A673 (cell line): ENCODE results near the gene ITPR1. TPM values are rescaled to one million over a fixed set of nuclear protein-coding genes. Genes with fewer than 3 reads are reported as not detected.

Experiments
- BruUV-seq: library from RNA; stranded (reverse); fragments of 400-500 nt; replicated peaks from 2 replicates; lab custom pipeline; 2021; lab: Mats Ljungman, UMichigan
- CTCF ChIA-PET: fragments of 300-600 bp; sonication (Branson Sonifier 250); formaldehyde crosslinking; loops from one replicate; lab custom pipeline; 2022; ENCODE audit warnings: antibody characterized with exemption; lab: Charles Lee
- POLR2A ChIA-PET: fragments of 300-600 bp; sonication (Branson Sonifier 250); formaldehyde crosslinking; loops from one replicate; lab custom pipeline; 2022; ENCODE audit warnings: antibody characterized with exemption; ENCODE audit not compliant: low non-redundant PET; lab: Charles Lee
- DNase-seq: peaks from one replicate; pipeline ENCODE4 v3.0.0-alpha.2; 2015; ENCODE audit warnings: low spot score
- H3K27ac ChIP-seq: fragments of 200-600 bp; sonication (generic); 2 replicates; pipeline ENCODE4 v1.5.1; 2016; ENCODE audit warnings: mixed run types, low read depth, mild to moderate bottlenecking, mixed read lengths, antibody characterized with exemption, low read length; ENCODE audit not compliant: poor library complexity, severe bottlenecking
- H3K27me3 ChIP-seq: fragments of 200-600 bp; sonication (generic); replicated peaks from 2 replicates; pipeline ENCODE4 v1.6.1; 2017; ENCODE audit warnings: mixed run types, low read depth, mild to moderate bottlenecking, mixed read lengths, antibody characterized with exemption, low read length; ENCODE audit not compliant: insufficient read depth, poor library complexity
- H3K36me3 ChIP-seq: fragments of 200-600 bp; sonication (generic); 2 replicates; pipeline ENCODE4 v1.6.1; 2016; ENCODE audit warnings: mixed run types, mild to moderate bottlenecking, mixed read lengths, antibody characterized with exemption, low read length; ENCODE audit not compliant: insufficient read depth, poor library complexity, severe bottlenecking
- H3K4me1 ChIP-seq: fragments of 200-600 bp; sonication (generic); 2 replicates; pipeline ENCODE4 v1.6.1; 2017; ENCODE audit warnings: mixed run types, mild to moderate bottlenecking, mixed read lengths, antibody characterized with exemption, low read length; ENCODE audit not compliant: insufficient read depth, poor library complexity, severe bottlenecking
- H3K4me3 ChIP-seq: fragments of 200-600 bp; sonication (generic); 2 replicates; pipeline ENCODE4 v1.5.1; 2016; ENCODE audit warnings: low read depth, mixed run types, mild to moderate bottlenecking, mixed read lengths, low read length; ENCODE audit not compliant: poor library complexity, severe bottlenecking
- H3K9me3 ChIP-seq: fragments of 200-600 bp; sonication (generic); 2 replicates; pipeline ENCODE4 v1.6.1; 2016; ENCODE audit warnings: mixed run types, low read depth, mild to moderate bottlenecking, mixed read lengths, antibody characterized with exemption, low read length; ENCODE audit not compliant: poor library complexity, severe bottlenecking
- CTCF ChIP-seq: fragments of 300-800, 200-600 bp; sonication (generic); conservative IDR thresholded peaks from 2 replicates; pipeline ENCODE4 v1.5.1; 2017; ENCODE audit warnings: low read depth, mild to moderate bottlenecking, antibody characterized with exemption, low read length, moderate library complexity, mixed read lengths
- EZH2 ChIP-seq: fragments of 200-600 bp; sonication (generic); IDR thresholded peaks from 2 replicates; pipeline ENCODE4 v1.6.1; 2017; ENCODE audit warnings: borderline replicate concordance, low read depth, mild to moderate bottlenecking, mixed read lengths, antibody characterized with exemption, low read length; ENCODE audit not compliant: poor library complexity, severe bottlenecking
- intact Hi-C: fragments of 100-400 bp; cut with micrococcal nuclease; formaldehyde crosslinking; loops from one replicate; pipeline ENCODE4 v1.10.0; 2022; ENCODE audit not compliant: unreplicated experiment
- total RNA-seq: library from RNA; stranded (reverse); gene quantifications from 2 replicates; pipeline ENCODE4 v1.2.3, GENCODE V29; 2021

Gene ITPR1
- total RNA-seq, 1 experiment from 2014 or later = 8.6 TPM

GRCh38 chr3:4520033-4520816 is 27.1 kb downstream of the ITPR1 start:
- no peaks in the 10 kb centered on the region for H3K4me1 ChIP-seq
- CTCF ChIA-PET = no interaction called here
- no peaks in the 10 kb centered on the region for H3K36me3 ChIP-seq
- POLR2A ChIA-PET = no interaction called here
- BruUV-seq = no TSS peak
- H3K27me3 ChIP-seq = no peaks in the 10 kb centered on the region
- TF ChIP-seq CTCF = no peak
- no peak for TF ChIP-seq EZH2
- H3K27ac ChIP-seq = no peak overlapping the region
- H3K9me3 ChIP-seq = no peaks in the 10 kb centered on the region
- H3K4me3 ChIP-seq = no peak overlapping the region
- intact Hi-C loops = no loop called here
- DNase-seq = no peak

GRCh38 chr3:4522947-4523346 is 29.8 kb downstream of the ITPR1 start:
- intact Hi-C loops = no loop called here
- Histone ChIP-seq H3K27me3 (no peaks in the 10 kb centered on the region), H3K27ac (no peak overlapping the region), H3K4me3 (no peak overlapping the region), H3K4me1 (no peaks in the 10 kb centered on the region), H3K36me3 (no peaks in the 10 kb centered on the region), H3K9me3 (no peaks in the 10 kb centered on the region)
- no TSS peak for BruUV-seq
- no peak for DNase-seq
- ChIA-PET POLR2A (no interaction called here), CTCF (no interaction called here)
- TF ChIP-seq CTCF (no peak), EZH2 (no peak)

GRCh38 chr3:4523710-4524698 is 30.9 kb downstream of the ITPR1 start:
- Histone ChIP-seq H3K27me3 (no peaks in the 10 kb centered on the region), H3K9me3 (no peaks in the 10 kb centered on the region), H3K4me1 (no peaks in the 10 kb centered on the region), H3K36me3 (no peaks in the 10 kb centered on the region), H3K4me3 (no peak overlapping the region), H3K27ac (no peak overlapping the region)
- TF ChIP-seq CTCF (no peak), EZH2 (no peak)
- no TSS peak for BruUV-seq
- no peak for DNase-seq
- ChIA-PET POLR2A (interaction anchor here (0.5 kb wide), 1 partner anchor 201 kb away, joined by 5 read pairs; no protein-coding TSS in a partner anchor), CTCF (interaction anchor here (0.5 kb wide), 1 partner anchor 575 kb away, joined by 3 read pairs; no protein-coding TSS in a partner anchor)
- intact Hi-C loops = no loop called here
